Endodermal cell (in vitro differentiated cells): ENCODE data around the gene TUB. TPM values are rescaled to one million over a fixed set of nuclear protein-coding genes. Genes with fewer than 3 reads are reported as not detected.

Experiments used
- DNase-seq: peaks from one replicate; pipeline ENCODE4 v3.0.0-alpha.2; 2017
- H3K27ac ChIP-seq: 2 replicates; pipeline ENCODE4 v1.5.1; 2013; ENCODE audit warnings: mild to moderate bottlenecking, low read depth, low read length, moderate library complexity
- H3K27me3 ChIP-seq: 2 replicates; pipeline ENCODE4 v1.6.1; 2013; ENCODE audit warnings: mild to moderate bottlenecking, low read length, moderate library complexity; ENCODE audit not compliant: insufficient read depth, control insufficient read depth, poor library complexity, severe bottlenecking
- H3K36me3 ChIP-seq: 2 replicates; pipeline ENCODE4 v1.7.0; 2013; ENCODE audit warnings: mild to moderate bottlenecking, low read length, moderate library complexity; ENCODE audit not compliant: control insufficient read depth, insufficient read depth
- H3K4me1 ChIP-seq: one replicate; pipeline ENCODE4 v1.7.0; 2013; ENCODE audit warnings: low read length; ENCODE audit not compliant: control insufficient read depth, insufficient read depth
- H3K4me3 ChIP-seq: 2 replicates; pipeline ENCODE4 v1.5.1; 2013; ENCODE audit warnings: mild to moderate bottlenecking, low read length, moderate library complexity
- H3K9ac ChIP-seq: 2 replicates; pipeline ENCODE4 v1.6.1; 2013; ENCODE audit warnings: mild to moderate bottlenecking, low read length, moderate library complexity; ENCODE audit not compliant: poor library complexity, severe bottlenecking; ENCODE audit errors: extremely low read depth
- H3K9me3 ChIP-seq: 2 replicates; pipeline ENCODE4 v1.6.1; 2013; ENCODE audit warnings: mild to moderate bottlenecking, low read length, moderate library complexity; ENCODE audit not compliant: control insufficient read depth
- H3K27ac Mint-ChIP-seq: 2 replicates; pipeline ENCODE4 v1.8.0; 2020; ENCODE audit warnings: mixed read lengths
- H3K27me3 Mint-ChIP-seq: 2 replicates; pipeline ENCODE4 v1.8.0; 2021; ENCODE audit warnings: mild to moderate bottlenecking, mixed read lengths; ENCODE audit not compliant: insufficient read depth
- H3K36me3 Mint-ChIP-seq: 2 replicates; pipeline ENCODE4 v1.8.0; 2020; ENCODE audit warnings: low read depth, mixed read lengths
- H3K4me1 Mint-ChIP-seq: 2 replicates; pipeline ENCODE4 v1.8.0; 2020; ENCODE audit warnings: mixed read lengths
- H3K4me3 Mint-ChIP-seq: 2 replicates; pipeline ENCODE4 v1.8.0; 2020; ENCODE audit warnings: mild to moderate bottlenecking, moderate library complexity, mixed read lengths
- H3K9me3 Mint-ChIP-seq: 2 replicates; pipeline ENCODE4 v1.8.0; 2020; ENCODE audit warnings: mild to moderate bottlenecking, mixed read lengths
- WGBS, 2 experiments: methylation state at CpG; one replicate each; pipeline versions ENCODE4 v1.1.5 to v1.1.7; 2013; ENCODE audit warnings: missing lambda C conversion rate in 2 of 2, mixed read lengths in 1 of 2; ENCODE audit not compliant: insufficient coverage in 1 of 2, insufficient read length in 1 of 2; 5-methylcytosine and 5-hydroxymethylcytosine counted together
- long read RNA-seq, 4 experiments: library from polyadenylated mRNA in 2 of 4; library from RNA in 1 of 4; library from capped mRNA in 1 of 4; stranded (forward) in 3 of 4; unstranded in 1 of 4; transcript quantifications; one replicate each; pipeline ENCODE4 v2.0.0, GENCODE V29; 2020 to 2021; ENCODE audit warnings: inconsistent platforms in 1 of 4
- polyA plus RNA-seq, 2 experiments: library from polyadenylated mRNA; stranded (reverse); fragments of 50-300 nt; gene quantifications; one replicate each; pipeline ENCODE4 v1.2.3, GENCODE V29; 2013
- total RNA-seq, 2 donors: library from RNA; stranded (reverse); fragmentation: NEBNext Ultra II Directional in 1 of 2; extraction: Animal tissue kit (Norgen Biotek cat#: 25700) in 1 of 2; gene quantifications; 2 replicates in 1 of 2; 3 replicates in 1 of 2; pipeline ENCODE4 v1.2.1, GENCODE V29; 2021
- TF ChIP-seq, protein P1 (sequence below): fragments of 200-600 bp; sonication (generic); conservative IDR thresholded peaks from 2 replicates; pipeline ENCODE4 v1.5.0; 2021; ENCODE audit warnings: antibody characterized with exemption, mild to moderate bottlenecking

Gene TUB, protein sequence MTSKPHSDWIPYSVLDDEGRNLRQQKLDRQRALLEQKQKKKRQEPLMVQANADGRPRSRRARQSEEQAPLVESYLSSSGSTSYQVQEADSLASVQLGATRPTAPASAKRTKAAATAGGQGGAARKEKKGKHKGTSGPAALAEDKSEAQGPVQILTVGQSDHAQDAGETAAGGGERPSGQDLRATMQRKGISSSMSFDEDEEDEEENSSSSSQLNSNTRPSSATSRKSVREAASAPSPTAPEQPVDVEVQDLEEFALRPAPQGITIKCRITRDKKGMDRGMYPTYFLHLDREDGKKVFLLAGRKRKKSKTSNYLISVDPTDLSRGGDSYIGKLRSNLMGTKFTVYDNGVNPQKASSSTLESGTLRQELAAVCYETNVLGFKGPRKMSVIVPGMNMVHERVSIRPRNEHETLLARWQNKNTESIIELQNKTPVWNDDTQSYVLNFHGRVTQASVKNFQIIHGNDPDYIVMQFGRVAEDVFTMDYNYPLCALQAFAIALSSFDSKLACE
- 10 to 100 TPM; 15.8 to 29.9 TPM for total RNA-seq
- 21.7 TPM for polyA plus RNA-seq (2013, experiment 1 of 2)
- polyA plus RNA-seq (2013, experiment 2 of 2) = 20.4 TPM
- long read RNA-seq, experiment 1, partial matches to known transcripts = 0 of 10 reads
- long read RNA-seq, experiment 1, other reads (novel, unspliced or antisense) = 10 of 10 reads
- long read RNA-seq, experiment 2, partial matches to known transcripts = 0 of 8 reads
- long read RNA-seq, experiment 2, other reads (novel, unspliced or antisense) = 7 of 8 reads
- long read RNA-seq, experiment 3, partial matches to known transcripts = 0 of 8 reads
- long read RNA-seq, experiment 3, other reads (novel, unspliced or antisense) = 8 of 8 reads
- long read RNA-seq, experiment 4, partial matches to known transcripts = 0 of 1 reads
- long read RNA-seq, experiment 4, other reads (novel, unspliced or antisense) = 1 of 1 reads

DNA sequence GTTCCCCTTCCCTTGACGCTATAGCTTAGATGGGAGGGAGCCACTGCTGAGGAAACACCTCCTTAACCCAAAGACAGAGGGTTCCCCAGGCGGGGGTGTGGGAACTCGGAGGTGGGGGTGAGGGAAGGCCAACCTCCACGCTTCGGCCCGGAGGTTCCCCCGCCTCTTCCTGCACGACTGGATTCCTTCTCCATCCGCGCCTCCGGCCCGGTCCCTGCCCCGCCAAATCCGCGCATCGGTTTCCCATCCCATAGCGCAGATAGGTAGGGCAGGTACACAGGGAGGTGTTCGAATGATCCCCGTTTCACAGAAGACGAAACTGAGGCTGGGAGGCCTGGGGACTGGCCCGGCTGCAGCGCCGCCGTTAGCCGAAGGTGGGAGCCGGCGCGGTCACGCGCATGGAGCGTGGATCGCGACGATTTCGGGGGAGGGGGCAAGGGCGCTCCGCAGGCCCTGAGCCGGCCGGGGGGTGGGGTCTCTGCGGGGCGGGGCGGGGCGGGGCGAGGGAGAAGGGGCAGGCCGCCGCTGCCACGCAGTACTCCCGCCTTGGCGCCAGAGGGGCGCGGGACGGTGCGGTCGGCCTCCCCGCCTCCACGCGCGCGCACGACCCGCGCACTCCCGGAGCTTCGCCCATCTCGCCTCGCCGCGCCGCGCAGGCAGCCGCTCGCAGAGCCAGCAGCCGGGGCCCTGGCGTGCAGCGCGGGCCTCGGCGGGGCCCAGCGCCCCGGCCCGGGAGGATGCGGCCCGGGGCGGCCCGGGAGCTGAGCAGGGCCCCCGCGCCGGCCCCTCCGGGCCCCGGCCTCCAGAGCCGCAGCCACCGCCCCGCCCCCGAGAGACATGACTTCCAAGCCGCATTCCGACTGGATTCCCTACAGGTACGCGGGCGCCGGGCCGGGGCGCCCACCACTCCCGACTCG is at the start of gene TUB:
Gene TUB (plus strand): TSS at position 538 of the 917 bp plus-strand sequence. CDS start 300 bp downstream, at position 838.
- Histone ChIP-seq H3K27me3 (peaks cover 40% of the 10 kb centered on the region), H3K9me3 (no peaks in the 10 kb centered on the region), H3K4me3 (peak within 1 kb of the TSS; percentile 75), H3K9ac (peak within 1 kb of the TSS; percentile 15), H3K4me1 (peaks cover 5% of the 10 kb centered on the region), H3K27ac (no peak within 1 kb of the TSS), H3K36me3 (no peaks in the 10 kb centered on the region)
- Mint-ChIP-seq H3K27ac (no peak within 1 kb of the TSS), H3K4me3 (peak within 1 kb of the TSS; percentile 62), H3K27me3 (peaks cover 57% of the 10 kb centered on the region), H3K4me1 (peaks cover 6% of the 10 kb centered on the region), H3K9me3 (no peaks in the 10 kb centered on the region), H3K36me3 (no peaks in the 10 kb centered on the region)
- 3 to 6% methylated on average over 22 to 102 of the region's 104 CpGs for WGBS, 2 experiments
- TF ChIP-seq, protein P1, sequence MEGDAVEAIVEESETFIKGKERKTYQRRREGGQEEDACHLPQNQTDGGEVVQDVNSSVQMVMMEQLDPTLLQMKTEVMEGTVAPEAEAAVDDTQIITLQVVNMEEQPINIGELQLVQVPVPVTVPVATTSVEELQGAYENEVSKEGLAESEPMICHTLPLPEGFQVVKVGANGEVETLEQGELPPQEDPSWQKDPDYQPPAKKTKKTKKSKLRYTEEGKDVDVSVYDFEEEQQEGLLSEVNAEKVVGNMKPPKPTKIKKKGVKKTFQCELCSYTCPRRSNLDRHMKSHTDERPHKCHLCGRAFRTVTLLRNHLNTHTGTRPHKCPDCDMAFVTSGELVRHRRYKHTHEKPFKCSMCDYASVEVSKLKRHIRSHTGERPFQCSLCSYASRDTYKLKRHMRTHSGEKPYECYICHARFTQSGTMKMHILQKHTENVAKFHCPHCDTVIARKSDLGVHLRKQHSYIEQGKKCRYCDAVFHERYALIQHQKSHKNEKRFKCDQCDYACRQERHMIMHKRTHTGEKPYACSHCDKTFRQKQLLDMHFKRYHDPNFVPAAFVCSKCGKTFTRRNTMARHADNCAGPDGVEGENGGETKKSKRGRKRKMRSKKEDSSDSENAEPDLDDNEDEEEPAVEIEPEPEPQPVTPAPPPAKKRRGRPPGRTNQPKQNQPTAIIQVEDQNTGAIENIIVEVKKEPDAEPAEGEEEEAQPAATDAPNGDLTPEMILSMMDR = no peak
- DNase-seq = peak; percentile 85

GRCh38 chr11:8031248-8032115 is 49.5 kb upstream of the TUB start:
- no peak overlapping the region for H3K27ac Mint-ChIP-seq
- peaks cover 5% of the 10 kb centered on the region for H3K4me1 Mint-ChIP-seq
- TF ChIP-seq, protein P1 = no peak
- no peaks in the 10 kb centered on the region for H3K36me3 ChIP-seq
- no peak overlapping the region for H3K4me3 ChIP-seq
- H3K9me3 Mint-ChIP-seq = no peaks in the 10 kb centered on the region
- no peaks in the 10 kb centered on the region for H3K36me3 Mint-ChIP-seq
- H3K9me3 ChIP-seq = no peaks in the 10 kb centered on the region
- no peak overlapping the region for H3K9ac ChIP-seq
- no peak for DNase-seq
- peaks cover 23% of the 10 kb centered on the region for H3K27me3 ChIP-seq
- peaks cover 46% of the 10 kb centered on the region for H3K27me3 Mint-ChIP-seq
- H3K27ac ChIP-seq = no peak overlapping the region
- WGBS, 2 experiments = 85 to 86% methylated on average over 12 to 32 of the region's 32 CpGs
- no peak overlapping the region for H3K4me3 Mint-ChIP-seq
- no peaks in the 10 kb centered on the region for H3K4me1 ChIP-seq
